HL-60/S4 treated with phorbol 12-myristate 13-acetate at 8.2 ng/mL for 4 days and 3 days (cell line): Measurements from ENCODE around the gene CIB4.

Source experiments
- in situ Hi-C: fragments of 300-500 bp; cut with MboI; formaldehyde crosslinking; loops from 2 replicates; pipeline ENCODE4 v1.15.0; 2022; ENCODE audit warnings: low sequenced_read_pairs

Gene CIB4

DNA sequence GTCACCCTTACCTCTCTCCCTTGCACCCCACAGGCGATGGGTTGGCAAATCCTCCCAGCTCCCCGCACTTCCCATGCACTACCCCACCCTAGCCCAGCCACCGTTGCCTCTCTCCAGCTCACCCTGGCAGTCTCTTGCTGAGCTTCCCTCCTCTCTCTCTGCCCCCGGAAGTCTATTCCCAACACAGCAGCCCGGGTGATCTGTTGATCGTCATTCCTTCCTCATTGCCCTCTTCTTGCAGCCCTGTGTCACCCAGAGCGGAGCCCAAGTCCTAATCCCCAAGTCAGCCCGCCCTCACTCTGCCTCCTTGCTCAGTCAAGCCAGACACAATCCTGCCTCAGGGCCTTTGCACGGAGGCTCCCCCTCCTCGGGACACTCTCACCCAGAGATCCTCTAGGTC lies 55.2 kb downstream of the CIB4 start:
- in situ Hi-C loops = no loop called here

DNA sequence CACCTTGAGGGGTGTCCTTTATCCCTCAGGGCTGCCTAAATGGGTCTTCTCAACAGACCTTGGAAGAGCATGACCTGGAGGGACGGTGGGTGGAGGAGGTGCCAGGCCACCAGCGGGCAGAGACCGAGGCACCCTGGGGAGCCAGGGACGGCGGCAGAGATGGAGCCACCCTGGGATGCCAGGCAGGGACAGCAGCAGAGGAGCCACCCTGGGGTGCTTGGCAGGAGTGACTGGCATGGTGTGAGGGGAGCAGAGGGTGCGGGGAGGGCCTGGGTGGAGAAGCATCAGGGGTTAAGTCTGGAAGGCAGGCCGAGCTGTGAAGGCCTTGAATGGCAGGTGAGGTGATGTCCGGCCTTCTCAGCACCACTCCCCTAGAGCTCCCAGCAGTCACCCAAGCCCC lies 56.1 kb downstream of the CIB4 start:
- in situ Hi-C loops = no loop called here

DNA sequence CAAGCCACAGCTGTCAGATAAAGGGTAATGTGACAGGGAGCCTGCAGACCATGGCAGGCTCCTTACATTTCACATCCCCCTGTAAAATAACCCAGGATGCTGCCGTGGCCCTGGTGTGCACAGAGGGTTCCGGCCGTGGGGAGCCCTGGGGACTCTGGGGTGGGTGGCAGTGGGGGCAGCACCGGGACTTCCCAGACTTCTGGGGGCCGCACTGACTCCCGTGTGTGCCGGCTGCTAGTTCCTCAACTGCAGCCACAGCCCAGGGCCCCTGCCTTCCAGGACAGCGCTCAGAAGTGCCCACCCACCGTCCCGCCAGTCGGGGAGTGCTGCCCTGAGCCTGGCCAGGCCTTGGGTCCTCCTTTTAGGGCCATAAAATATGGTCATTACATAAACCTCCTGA lies 56.5 kb downstream of the CIB4 start:
- in situ Hi-C loops = no loop called here

DNA sequence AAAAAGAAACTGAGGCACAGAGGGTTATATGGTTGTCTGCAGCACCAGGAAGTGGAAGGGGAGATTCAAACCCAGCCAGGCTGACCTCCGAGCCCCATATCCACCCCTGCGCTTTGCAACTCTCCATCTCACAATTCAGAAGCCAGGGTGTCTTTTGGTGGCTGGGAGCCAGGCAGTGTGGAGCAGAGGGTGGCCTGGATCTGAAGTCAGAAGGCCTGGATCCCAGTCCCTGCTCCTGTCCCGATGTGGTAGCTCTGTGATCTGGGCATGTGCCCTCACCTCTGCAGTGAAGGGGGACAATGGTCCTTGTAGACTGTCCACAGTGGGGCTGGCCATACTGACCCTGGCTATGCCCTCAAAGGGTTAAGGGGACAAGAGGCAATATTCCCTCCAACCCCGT lies 57.0 kb downstream of the CIB4 start:
- in situ Hi-C loops = no loop called here

DNA sequence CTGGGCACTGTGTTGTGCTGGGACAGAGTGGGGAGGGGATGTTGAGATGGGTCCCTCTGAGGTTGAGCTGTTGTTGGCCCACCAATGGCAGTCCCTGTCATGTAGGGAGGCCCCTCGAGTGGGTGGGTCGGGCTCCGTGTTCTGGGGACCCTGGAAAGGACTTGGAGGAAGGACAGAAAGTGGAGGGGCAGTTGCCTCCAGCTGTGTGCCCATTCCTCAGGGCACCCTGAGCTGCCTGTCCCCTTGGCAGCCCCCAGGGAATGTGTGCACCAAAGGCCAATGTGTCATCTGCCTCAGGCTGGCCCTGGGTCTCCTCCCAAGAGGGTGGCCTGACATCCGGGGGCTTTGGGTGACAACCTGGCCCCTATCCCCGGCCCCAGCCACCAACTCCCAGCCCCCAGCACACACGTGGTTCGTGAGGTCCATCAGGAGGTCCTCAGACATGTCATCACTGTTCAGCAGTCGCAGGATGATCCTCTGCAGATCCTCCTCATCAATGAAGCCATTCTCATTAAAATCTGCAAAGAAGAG lies 57.7 kb downstream of the CIB4 start:
- in situ Hi-C loops = no loop called here

DNA sequence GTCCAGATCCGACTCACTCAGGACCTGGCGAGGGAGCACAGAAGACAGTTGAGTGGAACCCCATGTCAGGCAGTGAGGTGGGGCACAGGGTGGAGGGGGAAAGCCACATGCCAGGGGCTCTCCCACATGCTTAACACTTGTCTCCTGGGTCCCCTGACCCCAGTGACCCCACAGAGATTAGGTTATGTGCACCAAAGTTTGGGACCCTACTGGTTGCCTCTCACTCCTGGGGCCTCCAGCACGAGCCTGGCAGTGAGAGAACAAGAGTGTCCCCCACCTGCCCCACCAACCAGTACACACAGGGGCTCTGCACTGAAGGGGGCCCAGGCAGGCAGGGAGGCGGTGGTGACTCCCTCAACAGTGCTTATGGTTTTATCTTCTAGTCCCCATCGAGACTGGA lies 58.3 kb downstream of the CIB4 start:
- in situ Hi-C loops = no loop called here

DNA sequence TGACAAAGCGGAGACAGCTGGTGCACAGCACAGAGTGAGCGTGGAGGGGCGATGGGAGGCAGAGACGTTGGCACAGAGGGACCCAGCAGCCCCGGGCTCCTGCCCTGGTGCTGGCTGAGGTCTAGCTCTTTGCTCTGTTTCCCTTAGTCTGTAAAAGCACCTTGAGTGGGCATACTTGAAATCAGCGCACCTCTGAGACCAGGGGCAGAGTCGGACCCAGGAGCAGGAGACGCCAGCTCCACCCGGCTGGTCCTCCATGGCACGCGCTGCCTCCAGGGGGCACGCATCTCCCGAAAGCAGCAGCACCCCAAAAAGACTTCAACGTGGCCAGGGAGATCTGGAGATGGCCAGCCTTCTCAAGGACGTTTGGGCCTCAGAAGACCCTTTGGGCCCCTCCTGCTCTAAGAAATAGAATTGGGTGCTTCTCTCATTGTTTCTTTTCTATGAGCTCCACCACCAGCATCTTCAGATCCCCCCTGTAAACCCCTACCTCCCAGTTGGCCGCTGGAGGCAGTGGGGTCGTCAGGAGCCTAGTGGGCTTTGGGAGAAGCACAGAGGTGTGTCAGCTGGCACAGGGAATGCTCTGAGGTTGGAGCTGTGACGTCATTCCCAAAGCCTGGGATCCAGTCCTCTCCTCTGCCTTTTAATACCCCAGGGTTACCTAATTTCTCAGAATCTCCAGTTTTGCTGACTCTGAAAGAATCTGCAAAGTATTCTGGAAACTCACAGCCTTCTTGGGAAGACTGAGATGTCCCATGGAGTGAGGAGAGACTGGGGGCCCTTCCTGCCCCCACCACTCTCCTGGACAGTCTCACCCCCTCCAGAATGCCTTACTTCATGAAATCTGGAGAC lies 58.9 kb downstream of the CIB4 start:
- in situ Hi-C loops = no loop called here

DNA sequence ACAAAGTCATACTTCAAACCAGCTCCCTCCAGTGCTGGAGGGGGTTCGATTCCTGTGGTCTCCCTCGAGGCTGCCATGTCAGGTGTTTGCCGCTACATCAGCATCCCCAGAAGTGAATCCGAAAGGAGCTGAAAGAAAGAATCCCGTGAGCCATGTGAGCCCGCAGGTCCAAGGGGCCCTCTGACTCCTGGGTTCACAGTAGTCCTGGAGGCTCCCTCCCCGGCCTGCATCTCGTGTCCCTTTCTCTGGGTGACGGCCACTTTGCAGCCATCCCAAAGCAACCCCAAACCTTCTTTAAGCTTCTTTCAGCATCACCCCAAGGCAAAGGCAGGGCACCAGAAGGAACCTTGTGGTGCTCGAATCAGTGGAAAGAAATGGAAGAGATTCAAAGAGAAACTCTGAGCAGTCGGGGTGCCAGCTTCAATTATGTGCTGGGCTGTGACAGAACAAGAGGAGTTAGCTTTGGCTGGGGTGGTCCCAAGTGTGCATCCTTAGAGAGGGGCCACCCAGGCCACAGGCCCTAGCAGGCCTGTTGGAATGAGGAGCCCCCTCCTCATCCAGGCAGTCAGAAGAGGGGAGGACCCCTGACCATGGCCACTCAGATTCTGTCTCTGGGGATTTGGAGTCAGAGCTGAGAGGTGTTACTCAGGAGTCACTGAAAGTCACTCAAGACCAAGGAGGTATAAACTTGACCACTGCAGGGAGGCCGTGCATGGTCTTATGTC lies 59.7 kb downstream of the CIB4 start:
- in situ Hi-C loops = no loop called here

DNA sequence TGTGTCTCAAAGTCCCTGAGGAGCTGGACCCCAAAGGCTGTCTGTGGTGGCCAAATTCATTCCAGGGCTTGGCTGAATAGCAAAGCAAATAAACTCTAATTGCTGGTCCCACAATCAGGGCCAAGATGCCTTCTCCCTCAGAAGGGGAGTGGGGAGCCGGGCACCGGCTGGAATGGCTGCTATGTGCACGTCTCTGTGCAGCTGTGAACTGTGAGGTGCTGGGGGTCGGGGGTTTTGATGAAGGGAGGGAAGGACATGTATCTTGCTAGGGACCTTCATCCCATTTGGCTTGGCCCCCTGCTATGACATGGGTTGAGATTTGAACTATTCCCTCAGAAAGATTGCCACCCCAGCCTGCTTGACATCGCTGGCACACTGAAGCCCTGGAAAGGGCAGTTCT lies 60.4 kb downstream of the CIB4 start:
- in situ Hi-C loops = no loop called here

DNA sequence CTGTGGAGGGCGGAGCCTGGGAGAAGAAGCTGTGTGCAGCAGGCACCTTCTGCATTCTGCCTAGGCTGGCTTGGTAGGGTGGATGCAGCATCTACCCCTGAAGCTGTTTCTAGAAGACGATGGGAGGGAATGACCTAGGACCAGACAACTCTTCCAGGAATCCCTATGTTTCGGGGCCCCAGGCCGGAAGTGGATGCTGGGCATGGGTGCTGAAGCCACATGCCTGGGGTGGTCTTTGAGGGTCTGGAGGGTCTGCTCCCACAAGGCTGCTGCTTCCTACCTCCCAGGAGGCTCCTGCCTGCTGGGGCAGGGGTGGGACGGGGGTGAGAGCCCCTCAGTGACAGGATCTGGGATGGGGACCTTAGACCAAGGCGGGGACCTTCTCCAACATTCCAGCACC lies 61.0 kb downstream of the CIB4 start:
- in situ Hi-C loops = no loop called here

DNA sequence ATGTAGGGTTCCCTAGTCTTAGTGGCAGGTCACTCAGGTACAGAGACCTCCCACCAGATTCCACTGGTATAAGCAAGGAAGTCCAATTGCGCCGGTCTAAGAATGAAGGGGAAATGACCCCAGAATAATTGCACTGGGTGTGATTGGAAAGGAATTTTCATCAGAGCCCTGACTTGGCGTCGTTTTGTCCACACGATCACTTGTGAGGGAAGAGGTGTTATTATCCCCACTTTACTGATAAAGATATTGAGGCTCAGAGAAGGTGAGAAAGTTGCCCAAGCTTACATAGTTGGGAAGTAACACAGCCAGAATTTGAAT lies 61.5 kb downstream of the CIB4 start:
- in situ Hi-C loops = no loop called here

DNA sequence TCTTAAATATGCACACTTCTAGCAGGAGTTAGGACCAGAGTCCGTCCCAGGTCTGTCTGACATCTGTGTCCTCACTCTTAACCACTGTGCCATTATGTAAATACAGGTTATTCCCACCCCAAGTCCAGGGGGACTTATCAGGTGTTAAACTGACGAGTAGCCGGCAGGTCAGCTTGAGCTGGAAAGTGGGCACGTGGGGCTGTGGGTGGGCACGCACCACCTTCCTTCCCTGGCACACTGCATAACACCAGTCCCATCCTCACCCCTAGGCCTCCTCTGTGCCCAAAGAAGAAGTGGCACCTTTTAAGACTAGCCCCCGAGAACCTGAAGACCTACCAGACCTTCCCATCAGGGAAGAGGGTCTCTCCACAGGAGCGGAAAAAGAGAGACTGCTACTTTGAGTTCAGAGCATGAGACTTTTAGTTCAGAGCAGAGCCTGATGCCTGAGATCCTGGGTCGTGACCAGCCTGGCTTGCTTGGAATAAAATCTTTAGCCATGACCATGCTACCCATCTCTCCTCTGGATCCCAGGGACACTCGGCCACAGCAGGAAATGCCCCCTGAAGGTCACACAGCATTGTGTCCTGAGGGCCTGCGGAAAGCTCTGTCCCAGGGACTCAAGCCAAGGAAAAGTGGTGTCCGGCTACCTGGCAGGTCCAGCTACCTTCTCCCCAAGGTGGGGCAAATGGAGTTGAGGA lies 62.0 kb downstream of the CIB4 start:
- in situ Hi-C loops = no loop called here

DNA sequence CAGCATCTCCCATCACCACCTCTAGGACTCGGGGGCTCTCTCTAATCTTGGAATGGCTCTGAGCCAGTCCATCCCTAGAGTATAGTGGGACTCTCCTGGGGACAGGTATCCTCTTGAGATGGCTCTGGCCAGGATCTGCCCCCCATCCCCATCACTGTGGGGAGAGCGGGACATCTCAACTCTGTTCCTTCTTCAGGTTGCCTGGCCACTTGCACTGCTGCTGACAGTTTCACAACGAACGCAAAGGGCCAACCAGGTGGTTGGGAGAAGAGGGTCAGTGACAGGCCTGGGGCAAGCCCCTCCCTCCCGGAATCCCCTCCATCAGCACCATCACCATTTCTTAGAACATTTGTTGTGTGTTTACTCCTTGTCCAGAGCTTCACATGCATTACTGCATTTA lies 62.6 kb downstream of the CIB4 start:
- in situ Hi-C loops = no loop called here

DNA sequence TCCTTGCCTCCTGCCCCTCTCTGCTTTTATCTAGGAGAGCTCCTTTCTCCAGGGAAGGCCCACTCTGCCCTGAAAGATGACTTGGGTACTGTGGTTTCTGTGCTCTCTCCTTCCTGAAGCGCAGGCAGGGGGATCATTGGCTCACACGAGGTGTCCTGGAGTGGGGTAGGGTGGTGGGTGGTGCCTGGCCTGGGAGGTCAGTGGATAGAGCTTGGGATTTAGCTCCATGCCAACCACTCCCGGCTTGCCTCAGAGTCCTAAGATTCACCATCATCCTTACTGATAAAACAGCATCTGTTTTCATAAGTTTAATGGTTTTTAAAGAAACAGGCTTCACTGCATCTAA lies 63.1 kb downstream of the CIB4 start:
- in situ Hi-C loops = no loop called here

DNA sequence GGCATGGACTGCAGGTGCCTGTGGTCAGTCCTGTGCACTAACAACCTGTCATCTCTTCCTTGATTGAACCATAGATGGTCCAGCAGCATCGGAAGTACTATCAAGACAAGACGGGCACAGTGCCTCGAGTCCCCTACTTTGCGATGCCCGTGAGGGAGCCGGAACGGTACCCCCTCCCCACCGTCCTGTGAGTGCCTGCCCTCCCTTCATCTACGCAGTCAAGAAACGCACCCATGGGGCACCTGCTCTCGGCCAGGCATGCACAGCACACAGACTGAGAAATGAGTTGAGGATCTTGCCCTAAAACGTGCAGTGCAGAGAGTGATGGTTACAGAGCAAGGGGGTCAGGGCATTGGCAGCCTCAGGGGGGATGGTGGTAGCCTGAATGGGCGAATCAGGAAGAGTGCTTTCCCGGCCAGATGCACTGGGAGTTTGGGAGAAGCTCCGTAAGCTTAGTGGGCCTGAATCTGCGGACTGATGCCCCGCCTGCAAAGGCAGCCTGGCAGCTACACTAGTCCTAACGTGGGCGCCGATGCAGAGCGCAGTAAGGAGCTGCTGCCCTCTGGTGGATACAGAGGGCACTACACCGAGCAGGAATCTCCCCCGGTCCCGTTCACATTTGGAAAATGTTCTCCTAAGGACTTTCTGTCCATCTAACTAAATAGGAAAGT lies 63.6 kb downstream of the CIB4 start:
- in situ Hi-C loops = no loop called here

DNA sequence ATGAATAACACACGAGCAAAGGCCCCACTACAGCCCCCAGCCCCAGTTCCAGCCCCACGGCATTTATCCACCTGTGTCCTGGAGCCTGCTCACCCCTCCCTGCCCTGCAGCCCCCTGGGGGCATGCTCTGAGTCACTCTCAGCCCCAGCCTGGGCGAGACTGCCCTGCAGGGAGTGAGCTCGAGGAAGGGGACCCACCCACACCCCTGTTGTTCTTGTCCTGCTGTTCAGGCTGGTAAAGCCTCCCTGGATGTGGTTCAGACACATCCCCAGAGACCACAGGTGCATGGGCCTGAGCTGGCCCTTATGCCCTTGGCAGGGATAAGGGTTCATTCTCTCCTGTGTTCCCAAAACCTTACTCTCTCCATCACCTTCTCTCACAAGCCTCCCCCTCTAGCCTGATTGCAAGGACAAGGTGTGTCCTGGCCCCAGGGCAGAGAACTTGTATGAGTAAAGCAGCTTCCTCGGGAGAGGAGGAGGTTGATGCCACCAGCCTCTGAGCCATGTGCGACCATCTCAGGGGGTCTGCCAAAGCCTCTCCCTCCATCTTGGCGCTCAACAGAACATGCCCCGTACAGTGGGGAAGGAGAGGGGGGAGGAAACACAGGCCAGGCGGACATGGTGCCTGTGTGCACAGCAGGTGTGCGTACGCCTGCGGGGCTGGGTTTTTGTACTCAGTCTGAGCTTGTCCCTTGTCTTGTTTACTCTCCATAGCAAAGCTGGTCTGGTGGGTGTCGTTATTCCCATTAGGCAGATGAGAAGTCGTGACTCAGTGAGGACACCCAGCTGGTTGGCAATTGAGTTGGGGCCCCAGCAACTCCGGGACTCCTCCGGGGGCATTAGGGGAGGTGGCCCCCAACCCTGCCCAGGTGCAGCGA lies 64.4 kb downstream of the CIB4 start:
- in situ Hi-C loops = no loop called here

DNA sequence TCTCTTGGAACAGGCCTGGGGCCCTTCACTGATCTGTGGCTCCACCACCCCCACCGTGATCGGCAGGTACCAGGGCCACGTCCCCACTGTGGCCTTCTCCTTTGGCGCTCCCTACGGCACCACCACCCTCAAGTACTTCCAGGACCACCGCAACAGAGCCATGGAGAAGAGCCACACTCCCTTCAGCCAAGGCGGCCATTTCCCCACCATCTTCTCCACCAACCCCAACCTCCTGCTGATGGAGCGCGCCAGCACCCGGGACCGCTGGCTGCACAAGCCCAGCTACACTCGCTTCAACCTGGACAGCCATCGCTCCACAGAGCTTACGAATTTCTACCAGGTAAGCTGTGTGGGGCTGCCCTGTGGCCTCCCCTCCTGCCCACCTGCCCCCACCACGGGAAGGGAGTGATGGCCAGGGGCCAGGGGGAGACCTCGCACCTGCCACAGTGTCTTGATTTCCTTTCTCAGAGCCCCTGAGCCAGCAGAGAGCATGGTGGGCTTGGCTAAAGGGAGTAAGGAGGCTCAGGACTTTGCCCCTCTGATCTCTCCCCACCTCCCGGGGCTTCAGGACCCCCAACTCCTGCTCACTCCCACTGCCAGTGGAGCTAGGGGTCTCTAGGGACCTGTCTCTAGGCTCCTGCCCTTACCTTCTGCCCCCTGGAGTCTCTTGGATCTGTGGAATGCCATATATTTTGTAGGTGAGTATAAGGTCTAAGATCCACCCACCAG lies 65.2 kb downstream of the CIB4 start:
- in situ Hi-C loops = no loop called here

DNA sequence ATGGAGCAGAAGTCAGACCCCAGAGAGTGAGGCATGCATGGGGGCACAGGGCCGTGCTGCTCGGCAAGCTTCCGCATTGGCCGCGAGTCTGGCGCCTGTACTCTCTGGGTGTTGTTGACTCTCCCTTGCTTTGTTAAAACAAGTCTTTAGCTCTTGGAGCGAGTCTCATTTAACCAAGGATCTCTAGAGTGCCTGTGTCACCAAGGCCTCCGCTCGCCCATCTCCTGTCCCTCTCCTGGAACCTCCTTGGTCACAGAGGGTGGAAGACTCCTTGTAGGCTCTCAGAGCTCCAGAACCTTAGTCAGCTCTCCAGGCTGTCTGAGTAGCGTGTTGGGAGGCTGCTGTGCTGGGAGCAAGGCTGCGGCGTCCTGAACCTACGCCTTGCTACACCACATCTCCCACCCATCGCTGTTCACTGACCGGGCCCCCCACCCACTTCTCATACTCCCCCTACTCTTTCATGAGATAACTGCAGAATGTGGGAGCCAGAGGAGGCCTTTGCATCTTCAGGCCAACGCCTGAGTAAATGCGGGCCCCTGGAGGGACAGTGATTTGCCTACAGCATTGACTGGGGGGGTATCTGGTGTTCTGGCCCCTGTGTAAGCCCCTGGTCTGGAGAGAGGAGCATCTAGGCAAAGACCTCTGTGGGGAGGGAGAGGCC lies 66.1 kb downstream of the CIB4 start:
- in situ Hi-C loops = no loop called here
